Liver (tissue), 3 donors: ENCODE data around the gene TCERG1L.

ENCODE experiments used
- EGR1 ChIP-seq, 2 donors: IDR thresholded peaks; 2 replicates each; pipeline ENCODE4 v1.6.1; 2016 to 2018; ENCODE audit warnings: antibody characterized with exemption in 2 of 2, low read depth in 2 of 2
- GABPA ChIP-seq, 2 donors: IDR thresholded peaks in 1 of 2; conservative IDR thresholded peaks in 1 of 2; 2 replicates each; pipeline ENCODE4 v1.6.1; 2016; ENCODE audit warnings: antibody characterized with exemption in 2 of 2, mild to moderate bottlenecking in 1 of 2, moderate library complexity in 1 of 2
- HNF4A ChIP-seq, 2 donors: conservative IDR thresholded peaks; 2 replicates each; pipeline ENCODE4 v1.6.1; 2016; ENCODE audit warnings: antibody characterized with exemption in 2 of 2, mild to moderate bottlenecking in 2 of 2
- HNF4G ChIP-seq: IDR thresholded peaks from 2 replicates; pipeline ENCODE4 v1.6.1; 2016; ENCODE audit warnings: antibody characterized with exemption
- RAD21 ChIP-seq, 2 donors: IDR thresholded peaks; 2 replicates each; pipeline ENCODE4 v1.6.1; 2016; ENCODE audit warnings: antibody characterized with exemption in 2 of 2, mild to moderate bottlenecking in 2 of 2
- TAF1 ChIP-seq: conservative IDR thresholded peaks from 2 replicates; pipeline ENCODE4 v1.6.1; 2016; ENCODE audit warnings: antibody characterized with exemption, mild to moderate bottlenecking
- YY1 ChIP-seq: IDR thresholded peaks from 2 replicates; pipeline ENCODE4 v1.6.1; 2016; ENCODE audit warnings: antibody characterized with exemption, mild to moderate bottlenecking
- TF ChIP-seq, protein P1 (sequence below): fragments of 150-350 bp; IDR thresholded peaks from 2 replicates; pipeline ENCODE4 v1.5.1; 2017; ENCODE audit warnings: improper control_type of control experiment, low read depth, low read length; ENCODE audit not compliant: missing input control
- TF ChIP-seq, protein P2 (sequence below): IDR thresholded peaks from 2 replicates; pipeline ENCODE4 v1.6.1; 2016; ENCODE audit warnings: antibody characterized with exemption, mild to moderate bottlenecking
- TF ChIP-seq, protein P3 (sequence below): IDR thresholded peaks from 2 replicates; pipeline ENCODE4 v1.6.1; 2016; ENCODE audit warnings: antibody characterized with exemption
- TF ChIP-seq, protein P4 (sequence below): IDR thresholded peaks from 2 replicates; pipeline ENCODE4 v1.6.1; 2016; ENCODE audit warnings: antibody characterized with exemption
- TF ChIP-seq, protein P5 (sequence below): IDR thresholded peaks from 2 replicates; pipeline ENCODE4 v1.6.1; 2016; ENCODE audit warnings: antibody characterized with exemption
- donor health status: healthy.
- donor health status: healthy.

DNA sequence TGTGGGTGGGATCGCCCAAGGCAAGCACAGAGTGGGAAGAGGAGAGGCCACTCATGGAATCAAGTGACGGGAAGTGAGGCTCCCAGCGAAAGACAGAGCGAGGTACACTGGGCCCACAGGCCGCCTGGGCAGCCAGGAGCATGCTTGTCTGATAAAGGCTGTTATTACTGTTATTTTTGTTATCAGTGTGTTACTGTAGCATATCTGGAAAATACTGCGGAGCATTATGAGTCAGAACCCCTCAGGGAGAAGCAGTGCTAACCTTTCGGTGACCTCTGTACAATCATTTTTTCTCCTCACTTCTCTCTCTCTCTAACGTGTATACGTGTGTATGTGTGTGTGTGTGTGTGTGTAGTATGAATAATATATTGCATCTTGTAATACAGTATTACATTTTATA lies 3.8 kb upstream of the TCERG1L start:
- TF ChIP-seq, protein P1, sequence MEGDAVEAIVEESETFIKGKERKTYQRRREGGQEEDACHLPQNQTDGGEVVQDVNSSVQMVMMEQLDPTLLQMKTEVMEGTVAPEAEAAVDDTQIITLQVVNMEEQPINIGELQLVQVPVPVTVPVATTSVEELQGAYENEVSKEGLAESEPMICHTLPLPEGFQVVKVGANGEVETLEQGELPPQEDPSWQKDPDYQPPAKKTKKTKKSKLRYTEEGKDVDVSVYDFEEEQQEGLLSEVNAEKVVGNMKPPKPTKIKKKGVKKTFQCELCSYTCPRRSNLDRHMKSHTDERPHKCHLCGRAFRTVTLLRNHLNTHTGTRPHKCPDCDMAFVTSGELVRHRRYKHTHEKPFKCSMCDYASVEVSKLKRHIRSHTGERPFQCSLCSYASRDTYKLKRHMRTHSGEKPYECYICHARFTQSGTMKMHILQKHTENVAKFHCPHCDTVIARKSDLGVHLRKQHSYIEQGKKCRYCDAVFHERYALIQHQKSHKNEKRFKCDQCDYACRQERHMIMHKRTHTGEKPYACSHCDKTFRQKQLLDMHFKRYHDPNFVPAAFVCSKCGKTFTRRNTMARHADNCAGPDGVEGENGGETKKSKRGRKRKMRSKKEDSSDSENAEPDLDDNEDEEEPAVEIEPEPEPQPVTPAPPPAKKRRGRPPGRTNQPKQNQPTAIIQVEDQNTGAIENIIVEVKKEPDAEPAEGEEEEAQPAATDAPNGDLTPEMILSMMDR: no peak
- TF ChIP-seq, protein P2, sequence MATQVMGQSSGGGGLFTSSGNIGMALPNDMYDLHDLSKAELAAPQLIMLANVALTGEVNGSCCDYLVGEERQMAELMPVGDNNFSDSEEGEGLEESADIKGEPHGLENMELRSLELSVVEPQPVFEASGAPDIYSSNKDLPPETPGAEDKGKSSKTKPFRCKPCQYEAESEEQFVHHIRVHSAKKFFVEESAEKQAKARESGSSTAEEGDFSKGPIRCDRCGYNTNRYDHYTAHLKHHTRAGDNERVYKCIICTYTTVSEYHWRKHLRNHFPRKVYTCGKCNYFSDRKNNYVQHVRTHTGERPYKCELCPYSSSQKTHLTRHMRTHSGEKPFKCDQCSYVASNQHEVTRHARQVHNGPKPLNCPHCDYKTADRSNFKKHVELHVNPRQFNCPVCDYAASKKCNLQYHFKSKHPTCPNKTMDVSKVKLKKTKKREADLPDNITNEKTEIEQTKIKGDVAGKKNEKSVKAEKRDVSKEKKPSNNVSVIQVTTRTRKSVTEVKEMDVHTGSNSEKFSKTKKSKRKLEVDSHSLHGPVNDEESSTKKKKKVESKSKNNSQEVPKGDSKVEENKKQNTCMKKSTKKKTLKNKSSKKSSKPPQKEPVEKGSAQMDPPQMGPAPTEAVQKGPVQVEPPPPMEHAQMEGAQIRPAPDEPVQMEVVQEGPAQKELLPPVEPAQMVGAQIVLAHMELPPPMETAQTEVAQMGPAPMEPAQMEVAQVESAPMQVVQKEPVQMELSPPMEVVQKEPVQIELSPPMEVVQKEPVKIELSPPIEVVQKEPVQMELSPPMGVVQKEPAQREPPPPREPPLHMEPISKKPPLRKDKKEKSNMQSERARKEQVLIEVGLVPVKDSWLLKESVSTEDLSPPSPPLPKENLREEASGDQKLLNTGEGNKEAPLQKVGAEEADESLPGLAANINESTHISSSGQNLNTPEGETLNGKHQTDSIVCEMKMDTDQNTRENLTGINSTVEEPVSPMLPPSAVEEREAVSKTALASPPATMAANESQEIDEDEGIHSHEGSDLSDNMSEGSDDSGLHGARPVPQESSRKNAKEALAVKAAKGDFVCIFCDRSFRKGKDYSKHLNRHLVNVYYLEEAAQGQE: no peak
- TF ChIP-seq YY1 (no peak), TAF1 (no peak), EGR1 (IDR thresholded peaks at IDR 0.05; ENCODE audit: low read depth in 2 of 2) (no peak), GABPA (IDR thresholded peaks at IDR 0.05 in 1 of 2, conservative IDR thresholded peaks at IDR 0.05 in 1 of 2) (no peak), RAD21 (IDR thresholded peaks at IDR 0.05) (no peak), HNF4G (no peak), HNF4A (conservative IDR thresholded peaks at IDR 0.05) (no peak)
- TF ChIP-seq, protein P3, sequence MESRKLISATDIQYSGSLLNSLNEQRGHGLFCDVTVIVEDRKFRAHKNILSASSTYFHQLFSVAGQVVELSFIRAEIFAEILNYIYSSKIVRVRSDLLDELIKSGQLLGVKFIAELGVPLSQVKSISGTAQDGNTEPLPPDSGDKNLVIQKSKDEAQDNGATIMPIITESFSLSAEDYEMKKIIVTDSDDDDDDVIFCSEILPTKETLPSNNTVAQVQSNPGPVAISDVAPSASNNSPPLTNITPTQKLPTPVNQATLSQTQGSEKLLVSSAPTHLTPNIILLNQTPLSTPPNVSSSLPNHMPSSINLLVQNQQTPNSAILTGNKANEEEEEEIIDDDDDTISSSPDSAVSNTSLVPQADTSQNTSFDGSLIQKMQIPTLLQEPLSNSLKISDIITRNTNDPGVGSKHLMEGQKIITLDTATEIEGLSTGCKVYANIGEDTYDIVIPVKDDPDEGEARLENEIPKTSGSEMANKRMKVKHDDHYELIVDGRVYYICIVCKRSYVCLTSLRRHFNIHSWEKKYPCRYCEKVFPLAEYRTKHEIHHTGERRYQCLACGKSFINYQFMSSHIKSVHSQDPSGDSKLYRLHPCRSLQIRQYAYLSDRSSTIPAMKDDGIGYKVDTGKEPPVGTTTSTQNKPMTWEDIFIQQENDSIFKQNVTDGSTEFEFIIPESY: no peak
- TF ChIP-seq, protein P4, sequence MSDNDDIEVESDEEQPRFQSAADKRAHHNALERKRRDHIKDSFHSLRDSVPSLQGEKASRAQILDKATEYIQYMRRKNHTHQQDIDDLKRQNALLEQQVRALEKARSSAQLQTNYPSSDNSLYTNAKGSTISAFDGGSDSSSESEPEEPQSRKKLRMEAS: no peak
- TF ChIP-seq, protein P5, sequence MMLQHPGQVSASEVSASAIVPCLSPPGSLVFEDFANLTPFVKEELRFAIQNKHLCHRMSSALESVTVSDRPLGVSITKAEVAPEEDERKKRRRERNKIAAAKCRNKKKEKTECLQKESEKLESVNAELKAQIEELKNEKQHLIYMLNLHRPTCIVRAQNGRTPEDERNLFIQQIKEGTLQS: no peak
